GM12878 (cell line): ENCODE measurements around the gene KRT78. TPM values are rescaled to one million over a fixed set of nuclear protein-coding genes. Genes with fewer than 3 reads are reported as not detected.

Experiments used
- ATAC-seq: fragments of 200-7000 bp; cut with Tn5 transposase; 3 replicates; pipeline ENCODE4 v1.9.1; 2020; ENCODE audit warnings: mild to moderate bottlenecking, moderate library complexity
- BruUV-seq: library from RNA; stranded (reverse); fragments of 400-500 nt; replicated peaks from 2 replicates; lab custom pipeline; 2021; lab: Mats Ljungman, UMichigan
- CTCF ChIA-PET: fragments of 300-600 bp; sonication (Branson Sonifier 250); formaldehyde crosslinking; extraction: SDS; loops from one replicate; lab custom pipeline; 2021; ENCODE audit warnings: inconsistent platforms; lab: Yijun Ruan, JAX
- POLR2A ChIA-PET: fragments of 350-600 bp; formaldehyde crosslinking; extraction: SDS; loops from one replicate; lab custom pipeline; 2021; ENCODE audit warnings: inconsistent platforms; lab: Charles Lee
- RAD21 ChIA-PET: fragments of 300-600 bp; sonication (Branson Sonifier 250); formaldehyde crosslinking; loops from one replicate; lab custom pipeline; 2023; ENCODE audit warnings: antibody characterized with exemption; ENCODE audit not compliant: unreplicated experiment; lab: Charles Lee
- SMC1A ChIA-PET: fragments of 300-600 bp; sonication (Branson Sonifier 250); formaldehyde crosslinking; loops from one replicate; lab custom pipeline; 2023; ENCODE audit not compliant: unreplicated experiment, uncharacterized antibody; lab: Charles Lee
- DNase-seq: peaks from one replicate; pipeline ENCODE4 v3.0.0-alpha.2; 2011; ENCODE audit warnings: low read depth, low spot score
- FAIRE-seq: peaks from 3 replicates; lab custom pipeline; 2011; peaks lifted over from hg19 to GRCh38; lab: Jason Lieb, UNC
- H2AFZ ChIP-seq: 2 replicates; pipeline ENCODE4 v1.6.0; 2011; ENCODE audit warnings: low read depth, low read length, control low read depth; ENCODE audit not compliant: control insufficient read depth
- H3K27ac ChIP-seq: 2 replicates; pipeline ENCODE4 v1.5.1; 2011; ENCODE audit warnings: control low read depth; ENCODE audit not compliant: control insufficient read depth, insufficient read depth
- H3K27me3 ChIP-seq, 2 experiments: replicated peaks in 1 of 2; 2 replicates each; pipeline versions ENCODE4 v1.6.0 to v1.6.1; 2011; ENCODE audit warnings: low read length in 1 of 2; ENCODE audit not compliant: control insufficient read depth in 2 of 2, insufficient read depth in 2 of 2
- H3K36me3 ChIP-seq, 2 experiments: 2 replicates each; pipeline ENCODE4 v1.5.1; 2011; ENCODE audit warnings: low read length in 1 of 2; ENCODE audit not compliant: control insufficient read depth in 2 of 2, insufficient read depth in 2 of 2
- H3K4me1 ChIP-seq: 2 replicates; pipeline ENCODE4 v1.6.1; 2011; ENCODE audit warnings: mild to moderate bottlenecking, low read length, moderate library complexity, mixed read lengths; ENCODE audit not compliant: control insufficient read depth, insufficient read depth
- H3K4me2 ChIP-seq: 2 replicates; pipeline ENCODE4 v1.6.0; 2011; ENCODE audit warnings: control low read depth; ENCODE audit not compliant: control insufficient read depth, insufficient read depth
- H3K4me3 ChIP-seq: fragments of 200-600 bp; sonication (generic); 2 replicates; pipeline ENCODE4 v1.5.1; 2016
- H3K79me2 ChIP-seq: 2 replicates; pipeline ENCODE4 v1.6.0; 2011; ENCODE audit warnings: low read length; ENCODE audit not compliant: control insufficient read depth, insufficient read depth
- H3K9ac ChIP-seq: 2 replicates; pipeline ENCODE4 v1.8.0; 2011; ENCODE audit warnings: low read length, control low read depth, mixed read lengths; ENCODE audit not compliant: control insufficient read depth, insufficient read depth
- H3K9me3 ChIP-seq: replicated peaks from 3 replicates; pipeline ENCODE4 v1.5.1; 2011; ENCODE audit warnings: mild to moderate bottlenecking, low read length; ENCODE audit not compliant: control insufficient read depth, insufficient read depth
- H4K20me1 ChIP-seq: 2 replicates; pipeline ENCODE4 v1.6.0; 2011; ENCODE audit not compliant: control insufficient read depth, insufficient read depth
- BRCA1 ChIP-seq: IDR thresholded peaks from 2 replicates; pipeline ENCODE4 v1.6.1; 2011; ENCODE audit warnings: low read depth, low read length, improper control_type of control experiment
- CBFB ChIP-seq: IDR thresholded peaks from 2 replicates; pipeline ENCODE4 v1.6.1; 2016; ENCODE audit warnings: antibody characterized with exemption, low read depth
- CHD4 ChIP-seq: fragments of 200-600 bp; sonication (generic); IDR thresholded peaks from 2 replicates; pipeline ENCODE4 v1.6.1; 2016; ENCODE audit warnings: mild to moderate bottlenecking
- EZH2 ChIP-seq: IDR thresholded peaks from 2 replicates; pipeline ENCODE4 v1.6.1; 2012; ENCODE audit warnings: low read depth, mild to moderate bottlenecking, control low read depth, inconsistent platforms, low read length, borderline replicate concordance; ENCODE audit not compliant: control insufficient read depth
- MAX ChIP-seq: IDR thresholded peaks from 2 replicates; pipeline ENCODE4 v1.6.1; 2012; ENCODE audit warnings: low read depth, low read length, improper control_type of control experiment
- NR2C1 ChIP-seq: fragments of 450-650 bp; IDR thresholded peaks from 2 replicates; pipeline ENCODE4 v1.6.1; 2017; ENCODE audit warnings: antibody characterized with exemption, mild to moderate bottlenecking, moderate library complexity
- POLR2AphosphoS2 ChIP-seq: IDR thresholded peaks from 2 replicates; pipeline ENCODE4 v1.6.1; 2011; ENCODE audit warnings: low read depth, mild to moderate bottlenecking, low read length, improper control_type of control experiment, moderate library complexity
- RBBP5 ChIP-seq: fragments of 200-600 bp; sonication (generic); conservative IDR thresholded peaks from 2 replicates; pipeline ENCODE4 v1.6.1; 2016
- ZSCAN29 ChIP-seq: fragments of 450-650 bp; IDR thresholded peaks from 2 replicates; pipeline ENCODE4 v1.6.1; 2017; ENCODE audit warnings: mild to moderate bottlenecking, moderate library complexity
- WGBS: methylation state at CpG from one replicate; pipeline ENCODE4 v1.1.6; 2016; ENCODE audit warnings: low lambda C conversion rate; ENCODE audit not compliant: insufficient replicate concordance, insufficient coverage; ENCODE audit errors: missing lambda C conversion rate; 5-methylcytosine and 5-hydroxymethylcytosine counted together
- in situ Hi-C: fragments of 300-500 bp; cut with MboI; formaldehyde crosslinking; loops from 9 replicates; pipeline ENCODE4 v1.14.3; 2018; ENCODE audit warnings: mixed read lengths
- intact Hi-C: fragments of 100-400 bp; cut with micrococcal nuclease; formaldehyde crosslinking; loops from one replicate; pipeline ENCODE4 v1.14.2; 2022; ENCODE audit not compliant: unreplicated experiment
- polyA plus RNA-seq, 11 experiments: library from polyadenylated mRNA; depleted of rRNA in 4 of 11; unstranded in 6 of 11; stranded (reverse) in 5 of 11; fragments of >200 nt; fragmentation: Nextera tagmentation in 4 of 11; fragmentation: Illumina TruSeq in 1 of 11; extraction: Ambion mirVana in 4 of 11; extraction: Trizol in 1 of 11; gene quantifications; 1 replicate in 1 of 11; 2 replicates in 10 of 11; pipeline versions ENCODE4 v1.2.1 to v1.2.3, GENCODE V29; 2011 to 2016; ENCODE audit warnings: inconsistent platforms in 2 of 11, missing spikeins in 2 of 11, low read depth in 1 of 11
- total RNA-seq, 4 experiments: library from RNA; depleted of rRNA in 3 of 4; stranded (reverse); fragments of >200 nt in 3 of 4; fragmentation: Illumina TruSeq in 1 of 4; extraction: Trizol in 1 of 4; gene quantifications; 2 replicates each; pipeline versions ENCODE4 v1.2.1 to v1.2.3, GENCODE V29; 2013 to 2021
- TF ChIP-seq, protein P1 (sequence below): fragments of 150-350 bp; IDR thresholded peaks from 2 replicates; pipeline ENCODE4 v1.6.1; 2016; ENCODE audit warnings: low read depth, low read length

KRT78 gene
- total and polyA plus RNA-seq, 10 of the 15 experiments (the other 5 are each of a cell fraction or from before 2014, with no cell fraction given), result 0.07 TPM; not detected in 9

- H3K9me3 ChIP-seq, result no peaks in the 10 kb centered on the region
- intact Hi-C loops (no loop called here), in situ Hi-C loops (no loop called here)
- no peaks in the 10 kb centered on the region for H3K36me3 ChIP-seq
- H2AFZ ChIP-seq, result no peak overlapping the region
- no peaks in the 10 kb centered on the region for H3K4me1 ChIP-seq
- ChIA-PET POLR2A (no interaction called here), RAD21 (no interaction called here), CTCF (interaction anchor here (0.6 kb wide), 1 partner anchor 49 kb away, joined by 3 read pairs; no protein-coding TSS in a partner anchor), SMC1A (interaction anchor here (0.8 kb wide), 1 partner anchor 13 kb away, joined by 3 read pairs; no protein-coding TSS in a partner anchor)
- H4K20me1 ChIP-seq, result no peaks in the 10 kb centered on the region
- TF ChIP-seq EZH2, result no peak
- no peak for TF ChIP-seq BRCA1
- TF ChIP-seq NR2C1, result no peak
- TF ChIP-seq RBBP5, result no peak
- no peak for TF ChIP-seq CHD4
- TF ChIP-seq CBFB, result no peak
- no peak for TF ChIP-seq MAX
- no peak for TF ChIP-seq ZSCAN29
- no peak for TF ChIP-seq POLR2AphosphoS2
- TF ChIP-seq, protein P1, sequence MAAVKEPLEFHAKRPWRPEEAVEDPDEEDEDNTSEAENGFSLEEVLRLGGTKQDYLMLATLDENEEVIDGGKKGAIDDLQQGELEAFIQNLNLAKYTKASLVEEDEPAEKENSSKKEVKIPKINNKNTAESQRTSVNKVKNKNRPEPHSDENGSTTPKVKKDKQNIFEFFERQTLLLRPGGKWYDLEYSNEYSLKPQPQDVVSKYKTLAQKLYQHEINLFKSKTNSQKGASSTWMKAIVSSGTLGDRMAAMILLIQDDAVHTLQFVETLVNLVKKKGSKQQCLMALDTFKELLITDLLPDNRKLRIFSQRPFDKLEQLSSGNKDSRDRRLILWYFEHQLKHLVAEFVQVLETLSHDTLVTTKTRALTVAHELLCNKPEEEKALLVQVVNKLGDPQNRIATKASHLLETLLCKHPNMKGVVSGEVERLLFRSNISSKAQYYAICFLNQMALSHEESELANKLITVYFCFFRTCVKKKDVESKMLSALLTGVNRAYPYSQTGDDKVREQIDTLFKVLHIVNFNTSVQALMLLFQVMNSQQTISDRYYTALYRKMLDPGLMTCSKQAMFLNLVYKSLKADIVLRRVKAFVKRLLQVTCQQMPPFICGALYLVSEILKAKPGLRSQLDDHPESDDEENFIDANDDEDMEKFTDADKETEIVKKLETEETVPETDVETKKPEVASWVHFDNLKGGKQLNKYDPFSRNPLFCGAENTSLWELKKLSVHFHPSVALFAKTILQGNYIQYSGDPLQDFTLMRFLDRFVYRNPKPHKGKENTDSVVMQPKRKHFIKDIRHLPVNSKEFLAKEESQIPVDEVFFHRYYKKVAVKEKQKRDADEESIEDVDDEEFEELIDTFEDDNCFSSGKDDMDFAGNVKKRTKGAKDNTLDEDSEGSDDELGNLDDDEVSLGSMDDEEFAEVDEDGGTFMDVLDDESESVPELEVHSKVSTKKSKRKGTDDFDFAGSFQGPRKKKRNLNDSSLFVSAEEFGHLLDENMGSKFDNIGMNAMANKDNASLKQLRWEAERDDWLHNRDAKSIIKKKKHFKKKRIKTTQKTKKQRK, result no peak
- FAIRE-seq, result no peak
- DNase-seq, result no peak
- peaks cover 5 to 7% of the 10 kb centered on the region in 2 experiments; a peak in 3 of 4 replicates for H3K27me3 ChIP-seq
- no peak overlapping the region for H3K4me2 ChIP-seq
- H3K27ac ChIP-seq, result no peak overlapping the region
- ATAC-seq, result no peak
- no peak overlapping the region for H3K4me3 ChIP-seq
- no TSS peak for BruUV-seq
- no peaks in the 10 kb centered on the region for H3K79me2 ChIP-seq
- no peak overlapping the region for H3K9ac ChIP-seq
- 40% methylated on average over 20 of the region's 20 CpGs for WGBS
These were observed 15.5 kb downstream of the KRT78 start for GRCh38 chr12:52832985-52833905.
